NCI-H2227 treated with DMSO at 0.1 percent for 48 hours (cell line): ENCODE measurements around the gene EPHA4.

ENCODE experiments used
- DNase-seq: peaks from one replicate; lab custom pipeline; 2025; lab: John Stamatoyannopoulos, UW

The EPHA4 gene

DNA sequence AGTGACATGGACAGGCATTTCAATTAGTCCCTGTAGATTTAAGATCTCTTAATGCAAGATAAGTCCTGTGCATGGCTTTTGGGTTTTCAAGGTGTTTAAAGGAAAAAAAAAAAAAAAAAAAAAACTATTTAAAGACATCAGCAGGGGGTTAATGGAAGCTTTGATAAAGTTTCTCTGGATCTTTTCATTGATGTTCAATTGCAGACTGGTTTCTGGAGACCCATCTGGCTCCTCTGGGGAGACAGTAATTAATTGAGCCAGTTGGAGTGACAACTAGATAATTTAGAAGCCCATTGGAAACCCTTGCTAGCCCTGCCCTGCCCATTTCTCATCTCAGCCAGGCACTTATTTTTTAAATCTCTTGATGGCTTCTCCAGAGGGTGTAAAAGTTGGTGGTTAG lies 98.7 kb downstream of the EPHA4 start:
- DNase-seq: no peak

DNA sequence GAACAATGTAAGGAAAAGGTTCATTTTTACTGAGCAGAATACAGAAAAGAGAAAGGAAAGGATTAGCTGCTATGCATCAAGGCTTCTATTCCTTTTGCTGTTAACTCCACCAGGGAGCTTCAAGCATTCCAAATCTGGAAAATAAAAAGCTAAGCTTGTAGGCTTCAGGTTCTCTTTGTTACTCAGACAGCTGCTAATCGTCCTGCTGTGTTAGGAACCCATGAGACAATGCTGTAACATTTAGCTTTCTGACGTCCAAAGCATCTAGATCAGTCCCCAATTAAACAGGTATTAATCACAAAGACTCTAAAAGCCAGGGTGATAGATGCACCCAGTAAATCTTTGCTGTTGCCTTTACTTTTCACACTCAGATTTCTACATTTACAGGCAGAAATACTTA lies 103.8 kb downstream of the EPHA4 start:
- DNase-seq: no peak

DNA sequence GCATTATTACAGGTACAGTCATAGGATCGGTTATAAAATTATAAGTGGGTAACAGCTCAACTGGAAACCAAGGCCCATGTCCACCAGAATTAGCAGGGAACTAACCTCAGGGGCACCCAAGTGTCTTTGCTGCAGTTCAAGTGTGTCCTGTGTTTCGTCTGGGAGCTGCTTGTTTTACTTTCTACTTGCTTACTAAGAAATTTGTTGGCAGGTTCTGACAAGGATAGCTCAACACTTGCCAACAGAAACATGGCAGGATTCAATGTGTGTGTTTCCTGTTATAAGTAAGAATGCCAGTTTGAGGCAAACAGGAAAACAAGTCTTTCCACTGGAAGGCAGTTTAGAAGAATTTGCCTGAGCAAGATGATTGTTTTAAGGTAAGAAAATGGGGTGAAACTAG lies 104.5 kb downstream of the EPHA4 start:
- no peak for DNase-seq

DNA sequence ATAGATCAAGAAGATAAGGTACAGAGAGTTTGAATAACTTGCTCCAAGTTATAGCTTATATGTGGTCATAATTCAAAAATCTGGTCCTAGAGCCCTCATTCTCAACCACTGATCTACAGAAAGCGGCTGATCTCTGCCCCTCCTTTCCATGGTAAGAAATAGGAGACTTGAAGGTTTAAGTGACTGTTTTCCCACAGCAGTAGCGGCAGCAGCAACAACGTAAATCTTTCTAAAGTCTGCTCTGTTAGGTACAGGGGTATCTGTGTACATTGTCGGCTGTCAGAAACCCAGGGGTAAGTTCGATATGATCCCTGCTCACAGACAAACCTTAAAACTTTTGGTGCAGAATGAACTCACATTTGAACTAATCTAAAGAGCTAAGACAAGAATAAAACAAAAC lies 105.4 kb downstream of the EPHA4 start:
- DNase-seq: no peak

DNA sequence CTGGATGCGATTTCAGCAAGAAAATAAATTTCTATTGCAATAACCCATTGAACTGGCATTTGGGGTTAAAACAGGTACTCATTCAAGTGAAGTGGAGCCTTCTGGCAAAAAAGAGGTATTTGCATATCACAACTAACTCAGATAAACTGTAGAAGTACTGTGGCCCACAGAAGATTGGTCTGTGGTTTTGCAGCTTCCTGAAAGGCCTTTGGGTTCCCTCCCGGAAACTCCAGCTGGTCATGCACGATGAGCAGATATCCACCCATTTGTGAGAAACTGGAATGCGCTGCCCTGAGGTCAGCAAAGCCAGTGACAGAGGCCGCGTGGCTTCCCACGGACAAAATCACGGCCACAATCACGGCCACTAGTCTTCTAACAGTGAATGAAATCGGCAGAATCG lies 106.3 kb downstream of the EPHA4 start:
- no peak for DNase-seq

DNA sequence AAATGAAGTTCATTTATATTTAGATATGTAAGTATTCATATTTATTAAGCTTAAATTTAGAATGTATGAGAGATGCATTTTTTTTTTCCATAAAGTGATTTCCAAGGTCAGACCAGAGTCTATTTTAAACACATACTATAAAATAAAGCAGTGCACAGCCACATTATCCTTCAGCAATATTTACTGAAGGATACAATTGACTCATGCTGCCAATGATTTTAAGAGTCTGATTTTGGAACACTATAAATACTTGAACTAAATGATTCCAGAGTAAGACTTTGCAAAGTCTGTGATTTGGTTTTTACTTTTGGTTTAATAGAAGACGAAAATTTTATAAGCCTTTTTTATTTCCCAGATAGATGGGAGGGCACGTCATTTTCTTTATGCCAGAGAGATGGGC lies 107.1 kb downstream of the EPHA4 start:
- DNase-seq: no peak

DNA sequence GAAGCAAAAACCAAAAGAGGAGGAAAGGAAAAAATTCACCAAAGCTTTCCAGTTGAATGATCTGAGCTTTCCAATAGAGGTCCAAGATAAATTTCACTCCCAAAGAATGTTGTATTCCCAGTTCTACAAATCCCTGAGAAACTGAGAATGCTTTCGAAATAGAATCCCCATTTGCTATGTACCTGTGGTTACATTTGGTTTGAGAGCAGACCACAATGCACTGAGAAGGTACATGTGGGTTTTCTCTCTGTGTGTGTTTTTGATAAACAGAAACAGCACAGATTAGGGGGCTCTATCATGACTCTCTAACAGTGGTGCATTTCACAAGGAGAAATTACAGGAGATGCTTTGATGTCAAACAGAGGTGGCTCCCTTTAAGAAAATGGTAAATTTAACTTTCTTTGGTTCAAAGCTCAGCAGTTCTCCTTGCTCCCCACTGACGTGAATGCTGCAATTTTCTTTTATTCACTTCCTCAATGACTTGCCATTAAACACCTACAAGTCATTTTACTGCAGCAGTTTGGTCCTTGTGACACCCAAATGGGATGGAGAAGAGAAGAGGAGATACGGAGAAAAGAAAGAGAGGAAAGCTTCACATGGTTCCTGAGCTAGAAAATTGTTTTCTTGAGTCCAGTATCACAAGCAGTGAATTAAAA lies 108.7 kb downstream of the EPHA4 start:
- peak; percentile 40 for DNase-seq

DNA sequence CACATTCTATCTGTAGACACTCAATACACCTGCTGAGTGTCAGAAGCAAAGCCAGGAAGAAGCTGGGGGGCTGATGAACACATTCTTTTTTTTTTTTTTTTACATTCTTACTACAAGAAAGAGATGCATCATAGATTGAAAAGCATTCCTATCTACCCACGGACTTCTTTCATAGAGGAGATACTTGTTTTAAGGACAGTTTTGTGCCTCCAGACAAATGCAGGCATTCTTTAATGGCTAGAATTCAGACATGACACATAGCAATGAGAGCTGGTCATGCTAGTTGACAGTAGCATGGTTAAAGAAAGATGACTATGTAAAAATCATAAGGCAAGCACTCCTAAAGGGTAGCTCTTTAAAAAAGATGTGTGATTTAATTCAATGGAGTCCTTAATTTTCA lies 110.2 kb downstream of the EPHA4 start:
- no peak for DNase-seq

DNA sequence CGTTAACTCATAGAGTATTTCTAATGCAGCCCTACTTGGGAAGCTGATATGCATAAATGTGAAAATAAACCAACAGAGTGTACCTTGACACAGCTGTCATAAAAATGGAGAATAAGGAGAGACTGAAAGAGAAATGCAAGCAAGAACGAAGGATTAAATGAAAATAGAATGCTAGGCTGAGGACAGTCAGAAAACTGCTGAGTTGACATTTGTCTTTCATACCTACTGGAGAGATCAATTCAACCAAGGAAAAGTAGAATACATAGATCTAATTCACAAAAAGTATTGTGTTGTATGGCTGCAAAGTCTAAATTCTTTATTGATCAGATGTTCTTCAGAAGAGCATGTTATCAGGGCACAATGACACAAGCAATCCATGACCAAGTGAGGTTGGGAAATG lies 112.0 kb downstream of the EPHA4 start:
- no peak for DNase-seq

DNA sequence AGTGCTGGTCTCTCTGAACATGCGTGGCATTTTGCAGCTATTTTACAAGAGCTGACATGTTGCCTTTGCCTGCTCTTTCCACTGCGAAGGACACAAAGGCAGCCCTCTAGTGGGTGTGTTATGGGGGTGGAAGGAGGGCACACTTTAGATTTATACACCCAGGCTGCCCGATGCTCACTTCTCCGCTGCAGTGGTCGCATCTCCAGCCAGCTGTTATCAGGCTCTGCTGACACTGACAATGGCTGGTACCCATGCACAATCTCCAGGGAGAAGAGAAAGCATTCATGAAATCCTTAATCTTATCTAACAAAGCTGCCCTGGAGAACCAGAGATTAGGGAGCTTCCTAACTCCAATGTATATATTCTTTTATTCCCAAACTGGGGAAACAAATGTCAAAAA lies 113.5 kb downstream of the EPHA4 start:
- DNase-seq: no peak

DNA sequence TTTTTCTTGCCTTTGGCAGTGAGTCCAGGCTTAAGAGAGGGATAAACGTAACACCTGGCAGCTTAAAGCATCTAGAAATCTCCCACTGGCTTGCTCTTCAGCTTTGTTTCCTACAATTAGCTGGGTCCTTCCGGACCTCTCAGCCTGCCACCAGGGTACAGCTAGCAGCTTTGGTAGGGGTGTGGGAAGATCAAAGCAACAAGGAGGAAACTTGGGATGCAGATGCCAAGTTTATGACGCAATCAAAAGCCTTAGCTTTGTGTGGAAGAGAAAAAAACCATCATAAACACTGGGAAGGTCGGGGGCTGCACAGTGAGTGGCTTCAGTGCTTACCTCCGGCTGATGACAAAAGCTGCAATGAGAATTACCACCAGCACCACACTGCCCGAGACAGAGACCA lies 116.9 kb downstream of the EPHA4 start:
- DNase-seq: no peak

DNA sequence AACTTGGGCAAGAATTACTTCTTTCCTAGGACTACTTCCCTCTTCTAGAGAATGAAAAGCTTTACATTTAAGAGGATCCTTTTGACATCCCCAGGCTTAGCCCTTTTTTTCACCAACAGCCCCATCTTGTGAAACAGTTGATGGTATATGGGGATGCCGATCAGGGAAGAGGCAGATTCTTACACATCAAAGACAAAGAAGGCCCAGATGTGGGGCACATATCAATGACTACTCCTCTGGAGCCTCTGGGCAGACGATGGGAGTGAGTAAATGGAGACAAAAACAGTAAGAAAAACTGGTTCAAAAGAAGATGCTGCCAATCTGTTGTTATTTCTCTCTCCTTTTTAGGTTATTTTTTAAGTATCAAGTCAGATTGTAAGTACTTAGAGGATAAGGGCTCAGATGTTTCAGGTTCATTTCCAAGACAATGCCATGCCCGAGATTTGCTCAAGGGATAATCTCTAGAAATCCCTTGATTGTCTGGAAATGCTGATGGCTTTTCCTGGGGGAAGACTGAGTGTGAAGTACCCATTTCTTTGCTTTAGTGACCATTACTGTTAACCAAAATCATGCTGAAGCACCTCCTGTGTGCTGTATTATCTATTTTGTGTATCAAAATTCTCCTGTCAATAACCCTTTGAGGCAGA lies 117.5 kb downstream of the EPHA4 start:
- no peak for DNase-seq

DNA sequence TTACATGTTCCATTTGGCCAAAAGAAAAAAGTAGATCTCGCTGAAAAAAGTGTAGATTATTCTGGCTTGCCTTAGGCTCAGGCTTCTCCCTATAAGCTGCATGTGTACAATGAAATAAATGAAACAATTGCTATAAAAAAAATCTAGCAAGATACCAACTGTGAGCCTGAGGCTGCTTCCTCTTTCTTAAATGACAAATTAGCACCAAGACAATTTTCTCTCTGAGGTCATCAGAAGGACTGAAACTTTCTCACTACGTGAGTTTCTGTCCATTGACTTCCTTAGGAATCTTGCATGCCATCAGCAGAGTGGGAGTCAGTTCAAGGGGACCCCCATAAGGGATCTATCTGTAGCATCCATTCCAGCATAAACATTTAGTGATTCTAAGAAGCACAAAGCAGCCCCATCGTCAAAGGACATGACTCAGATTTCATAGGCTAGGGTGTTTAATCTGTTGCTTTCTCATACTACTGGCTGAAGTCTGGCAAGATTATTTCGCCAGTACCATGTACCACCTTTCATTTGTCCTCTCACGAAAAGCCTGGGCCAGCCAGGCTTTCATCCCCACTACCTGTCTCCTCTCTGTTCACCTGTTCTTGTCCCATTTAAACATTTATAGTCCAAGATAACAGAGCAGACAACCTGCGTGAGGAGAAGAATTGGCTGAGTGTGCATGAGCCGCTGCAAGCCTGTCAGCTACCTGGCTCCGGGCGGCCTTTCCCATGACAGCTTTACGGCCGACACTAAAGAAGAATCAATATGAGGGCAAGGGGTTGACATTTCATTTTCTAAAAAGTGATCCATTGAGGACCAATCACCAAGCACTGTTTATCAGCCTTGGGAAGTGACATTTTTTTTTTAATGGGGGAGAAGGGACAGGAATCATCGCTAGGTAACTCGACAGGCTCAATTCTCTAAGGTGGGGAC lies 120.0 kb downstream of the EPHA4 start:
- DNase-seq: no peak

DNA sequence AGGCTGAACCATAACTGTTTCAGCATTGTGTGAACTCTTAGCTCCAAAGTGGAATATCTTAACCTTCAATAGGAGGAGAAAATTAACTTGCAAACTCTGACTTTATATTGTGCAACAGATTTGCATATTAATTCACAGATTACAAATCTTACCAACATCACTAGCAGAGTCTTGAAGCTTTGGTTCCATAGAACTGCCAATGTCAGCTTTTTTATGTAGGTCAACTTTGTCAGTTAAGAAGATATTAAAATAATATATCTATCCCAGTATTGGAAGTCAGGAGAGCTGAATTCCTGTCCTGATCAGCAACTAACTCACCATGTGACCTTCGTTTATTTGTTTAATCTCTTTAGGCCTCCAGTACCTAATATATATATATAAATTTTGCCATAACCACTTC lies 121.8 kb downstream of the EPHA4 start:
- DNase-seq: no peak

DNA sequence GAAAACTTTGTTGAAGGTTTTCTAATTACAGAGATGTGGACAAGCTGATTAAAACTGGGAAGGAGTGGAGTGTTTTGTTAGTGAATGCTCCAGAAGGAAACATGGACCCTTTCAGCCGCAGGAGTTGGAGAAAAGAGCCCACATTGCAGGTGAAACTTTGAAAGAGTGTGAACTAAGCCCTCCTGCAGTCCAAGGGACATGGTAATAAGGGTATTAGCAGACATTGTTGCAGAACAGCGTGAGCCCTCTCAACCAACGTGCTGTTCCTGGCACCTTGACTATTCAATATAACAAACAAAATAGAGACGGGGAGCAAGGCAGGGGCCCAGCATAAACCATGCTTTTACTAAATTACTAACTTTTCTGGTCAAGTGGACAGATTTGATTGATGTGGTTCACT lies 122.7 kb downstream of the EPHA4 start:
- no peak for DNase-seq

DNA sequence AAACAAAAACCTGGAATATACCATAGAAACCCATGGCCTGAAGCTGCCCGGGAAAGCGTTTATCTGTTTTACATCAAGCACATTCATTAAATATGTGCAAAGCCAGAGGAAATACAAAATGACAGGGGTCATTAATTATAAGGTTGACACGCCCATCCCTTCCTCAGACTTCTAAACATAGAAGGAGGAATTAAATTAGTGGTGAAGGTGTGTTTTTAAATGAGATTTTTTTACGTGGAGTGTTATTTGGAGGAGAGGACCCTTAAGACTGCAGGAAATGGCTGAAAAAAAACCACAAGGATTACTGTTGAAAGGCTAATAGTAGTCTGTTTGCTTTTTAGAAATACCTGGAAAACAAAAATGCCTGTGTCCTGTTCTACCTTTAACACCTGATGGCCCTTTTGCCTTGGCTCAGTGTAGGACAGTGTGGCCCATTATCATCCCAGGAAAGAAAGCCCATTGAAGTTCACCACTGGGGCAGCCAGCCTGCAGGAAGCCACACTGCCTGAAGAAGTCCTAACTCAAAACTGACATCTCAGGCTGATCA lies 123.2 kb downstream of the EPHA4 start:
- DNase-seq: no peak

DNA sequence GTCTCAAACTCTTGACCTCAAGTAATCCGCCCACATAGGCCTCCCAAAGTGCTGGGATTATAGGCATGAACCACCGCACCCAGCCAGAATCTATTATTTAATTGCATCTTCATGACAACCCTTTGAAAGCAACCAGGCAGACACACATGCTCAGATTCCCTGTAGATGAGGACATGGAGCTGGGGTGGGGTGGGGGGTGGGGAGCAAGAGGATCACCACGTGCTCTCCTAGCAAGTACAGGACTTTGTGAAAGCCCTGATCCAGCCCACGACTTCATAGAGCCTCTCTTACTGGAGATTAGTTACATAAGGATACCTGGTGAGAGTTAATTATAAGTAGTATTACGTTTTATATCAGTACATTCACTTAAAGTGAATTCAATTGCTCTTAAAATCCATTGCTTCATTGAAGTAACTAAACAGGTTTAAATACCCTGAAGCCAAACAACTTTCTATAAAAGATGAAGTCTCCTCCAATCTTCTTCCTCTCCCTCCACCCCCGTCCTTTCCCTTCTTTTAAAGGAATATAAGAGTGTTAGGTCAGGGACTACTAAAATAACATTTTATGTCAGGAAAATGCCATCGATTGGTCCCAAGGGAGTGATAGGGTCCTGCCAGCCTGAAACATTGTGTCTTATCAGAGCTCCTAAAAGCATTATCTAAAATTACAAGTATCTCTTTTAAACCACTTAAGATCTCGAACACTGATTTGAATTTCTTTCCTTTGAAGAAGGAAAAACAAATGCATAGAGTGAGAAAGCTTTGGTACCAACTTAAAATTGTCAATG lies 123.9 kb downstream of the EPHA4 start:
- no peak for DNase-seq

DNA sequence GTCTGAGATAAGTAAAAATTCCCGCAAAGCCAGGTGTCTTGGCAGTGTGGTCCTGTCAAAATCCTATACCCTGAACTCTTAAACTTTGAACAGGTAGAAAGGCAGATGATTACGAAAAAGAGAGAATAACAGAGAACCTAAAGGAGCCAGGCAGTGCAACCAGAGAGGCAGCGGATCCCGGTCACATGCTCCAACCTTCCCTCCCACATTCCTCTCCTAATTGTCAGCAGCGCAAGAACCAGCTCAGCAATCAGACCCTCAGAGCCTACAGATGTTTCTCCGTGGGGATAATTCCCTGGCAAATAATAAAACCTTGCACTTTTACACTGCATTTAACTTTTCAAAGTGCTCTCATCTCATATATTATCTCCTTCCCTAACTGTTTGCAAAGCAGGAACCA lies 124.8 kb downstream of the EPHA4 start:
- no peak for DNase-seq

DNA sequence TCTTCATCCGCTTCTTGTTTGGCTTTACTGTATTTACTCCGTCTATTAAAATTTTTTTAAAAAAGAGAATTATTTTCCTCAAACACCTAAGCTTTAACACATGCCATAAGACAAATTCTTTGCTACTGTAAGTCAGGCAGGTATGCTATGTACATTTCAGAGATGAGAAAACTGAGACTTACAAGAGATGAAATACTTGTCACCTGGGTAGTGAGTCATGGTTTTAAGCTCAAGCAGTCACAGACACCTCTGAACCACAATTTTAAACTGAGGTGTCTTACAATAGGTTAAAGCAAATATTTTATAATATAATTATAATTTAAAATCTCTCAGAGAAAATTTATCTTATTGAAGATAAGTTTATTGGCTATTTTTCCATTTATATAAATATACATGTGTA lies 126.0 kb downstream of the EPHA4 start:
- DNase-seq: no peak

DNA sequence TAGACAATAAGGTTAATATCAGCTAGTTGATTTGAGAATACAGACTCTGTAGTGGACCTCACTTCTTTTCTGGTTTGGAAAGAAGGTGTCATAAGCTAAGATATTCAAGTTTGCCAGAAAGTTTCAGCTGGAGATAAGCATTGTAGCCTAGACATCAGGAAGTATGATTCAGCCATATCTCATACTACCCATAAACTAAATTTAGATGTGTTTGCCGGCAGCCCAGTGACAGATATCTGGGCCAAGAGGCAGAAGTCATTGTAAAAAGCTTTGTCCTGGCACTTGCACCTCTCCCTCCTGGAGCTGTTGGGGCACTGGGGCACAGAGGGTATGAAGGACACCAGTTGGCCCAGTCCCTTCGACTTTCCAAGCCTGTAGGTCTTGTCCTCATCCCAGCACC lies 128.0 kb downstream of the EPHA4 start:
- DNase-seq: no peak

DNA sequence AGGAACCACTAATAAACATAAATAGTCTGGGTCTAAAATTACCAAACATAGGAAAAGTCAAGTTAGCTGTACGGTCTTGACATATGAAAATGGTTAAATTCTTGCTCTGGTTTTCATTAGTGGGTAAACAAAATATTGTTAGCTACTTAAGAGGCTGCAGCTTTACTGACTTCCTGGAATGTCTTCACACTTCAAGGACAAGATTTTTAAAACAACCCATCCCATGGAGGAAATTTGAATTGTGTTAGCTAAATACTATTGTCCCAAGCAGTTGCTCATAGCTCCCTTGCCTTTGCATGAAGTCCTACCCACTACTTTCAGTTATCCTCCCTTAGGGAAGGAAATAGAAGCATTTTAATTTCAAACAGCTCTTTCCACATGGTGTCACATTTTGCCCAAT lies 128.5 kb downstream of the EPHA4 start:
- no peak for DNase-seq

DNA sequence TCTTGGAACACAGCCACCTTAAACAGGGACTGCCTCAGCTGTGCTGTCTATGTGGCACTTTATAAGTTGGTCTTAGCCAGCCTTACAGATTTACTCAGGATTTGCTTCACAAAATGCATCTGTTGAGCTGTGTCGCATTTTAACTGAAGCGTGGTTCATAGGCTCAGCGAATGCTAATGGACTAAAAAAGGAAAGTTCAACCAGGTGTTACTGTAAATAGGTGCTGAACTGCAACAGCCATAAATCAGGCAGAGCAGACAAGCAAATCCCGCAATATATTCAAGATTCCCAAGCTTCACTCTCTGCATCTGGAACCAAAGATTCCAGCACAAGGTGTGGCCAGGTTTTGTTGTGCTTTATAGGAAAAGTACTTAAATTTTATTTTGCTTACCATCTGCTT lies 130.0 kb downstream of the EPHA4 start:
- no peak for DNase-seq
